Measurements from ENCODE around the gene SLC4A2.

SLC4A2 gene

DNA sequence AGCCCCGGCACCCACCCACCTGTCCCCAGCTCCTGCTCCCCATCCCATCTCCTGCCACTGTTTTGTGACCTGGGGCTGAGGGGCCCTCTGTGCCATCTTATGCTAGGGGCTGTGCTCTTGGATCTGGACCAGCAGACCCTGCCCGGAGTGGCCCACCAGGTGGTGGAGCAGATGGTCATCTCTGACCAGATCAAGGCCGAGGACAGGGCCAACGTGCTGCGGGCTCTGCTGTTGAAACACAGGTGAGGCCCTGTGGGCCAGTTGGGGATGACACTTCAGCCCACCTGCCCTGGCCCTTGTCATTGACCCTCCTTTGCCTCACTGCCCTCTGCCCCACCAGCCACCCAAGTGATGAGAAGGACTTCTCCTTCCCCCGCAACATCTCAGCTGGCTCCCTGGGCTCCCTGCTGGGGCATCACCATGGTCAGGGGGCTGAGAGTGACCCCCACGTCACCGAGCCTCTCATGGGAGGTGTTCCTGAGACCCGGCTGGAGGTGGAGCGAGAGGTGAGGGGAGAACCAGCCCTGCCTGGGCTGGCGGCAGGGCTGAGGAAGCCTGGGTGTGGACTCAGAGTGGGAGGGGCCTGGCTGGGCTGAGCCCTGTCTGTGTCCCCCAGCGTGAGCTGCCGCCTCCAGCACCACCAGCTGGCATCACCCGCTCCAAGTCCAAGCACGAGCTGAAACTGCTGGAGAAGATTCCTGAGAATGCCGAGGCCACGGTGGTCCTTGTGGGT, 10.6 kb downstream of the SLC4A2 start:
- H3K9me3 Mint-ChIP-seq: no peaks in the 10 kb centered on the region
- H3K4me1 Mint-ChIP-seq (ENCODE audit: low read depth): no peaks in the 10 kb centered on the region
- H3K36me3 Mint-ChIP-seq (ENCODE audit: low read depth): peaks cover 100% of the 10 kb centered on the region
- no peak overlapping the region for H3K27ac Mint-ChIP-seq
- H3K4me3 Mint-ChIP-seq: no peak overlapping the region
- H3K27me3 Mint-ChIP-seq: no peaks in the 10 kb centered on the region
- intact Hi-C loops (cut with micrococcal nuclease): no loop called here

DNA sequence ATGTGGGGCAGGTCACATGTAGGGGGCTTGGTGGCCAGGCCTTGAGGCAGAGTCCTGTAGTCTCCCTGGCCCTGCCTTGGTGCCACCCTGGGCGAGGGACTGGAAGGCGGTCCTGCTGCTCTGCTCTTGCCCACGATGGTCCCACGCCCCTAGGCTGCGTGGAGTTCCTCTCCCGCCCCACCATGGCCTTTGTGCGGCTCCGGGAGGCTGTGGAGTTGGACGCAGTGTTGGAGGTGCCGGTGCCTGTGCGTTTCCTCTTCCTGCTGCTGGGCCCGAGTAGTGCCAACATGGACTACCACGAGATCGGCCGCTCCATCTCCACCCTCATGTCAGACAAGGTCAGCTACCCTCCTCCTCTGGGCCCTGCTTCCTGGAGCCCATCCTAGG, 11.2 kb downstream of the SLC4A2 start:
- Mint-ChIP-seq H3K27ac (no peak overlapping the region), H3K9me3 (no peaks in the 10 kb centered on the region), H3K4me1 (ENCODE audit: low read depth) (no peaks in the 10 kb centered on the region), H3K4me3 (no peak overlapping the region), H3K27me3 (no peaks in the 10 kb centered on the region), H3K36me3 (ENCODE audit: low read depth) (peaks cover 100% of the 10 kb centered on the region)
- intact Hi-C loops (cut with micrococcal nuclease): no loop called here

DNA sequence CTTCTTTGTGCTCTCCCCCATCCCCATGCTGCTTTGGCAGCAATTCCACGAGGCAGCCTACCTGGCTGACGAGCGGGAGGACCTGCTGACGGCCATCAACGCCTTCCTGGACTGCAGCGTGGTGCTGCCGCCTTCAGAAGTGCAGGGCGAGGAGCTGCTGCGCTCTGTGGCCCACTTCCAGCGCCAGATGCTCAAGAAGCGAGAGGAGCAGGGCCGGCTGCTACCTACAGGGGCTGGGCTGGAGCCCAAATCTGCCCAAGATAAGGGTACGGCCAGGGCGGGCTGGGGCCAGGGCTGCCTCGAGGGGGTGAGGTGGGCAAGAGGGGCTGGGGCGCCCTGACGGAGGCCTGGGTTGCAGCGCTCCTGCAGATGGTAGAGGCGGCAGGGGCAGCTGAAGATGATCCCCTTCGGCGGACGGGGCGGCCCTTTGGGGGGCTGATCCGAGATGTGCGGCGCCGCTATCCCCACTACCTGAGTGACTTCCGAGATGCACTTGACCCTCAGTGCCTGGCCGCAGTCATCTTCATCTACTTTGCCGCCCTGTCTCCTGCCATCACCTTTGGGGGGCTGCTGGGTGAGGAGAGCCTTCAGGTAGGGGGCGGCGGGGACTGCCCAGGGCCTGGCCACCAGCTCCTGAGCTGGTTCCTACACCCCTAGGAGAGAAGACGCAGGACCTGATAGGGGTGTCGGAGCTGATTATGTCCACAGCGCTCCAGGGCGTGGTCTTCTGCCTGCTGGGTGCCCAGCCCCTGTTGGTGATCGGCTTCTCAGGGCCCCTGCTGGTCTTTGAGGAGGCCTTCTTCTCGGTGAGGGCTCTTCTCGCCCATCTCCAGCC, 11.9 kb downstream of the SLC4A2 start:
- Mint-ChIP-seq H3K9me3 (no peaks in the 10 kb centered on the region), H3K27ac (no peak overlapping the region), H3K36me3 (ENCODE audit: low read depth) (peaks cover 100% of the 10 kb centered on the region), H3K4me3 (no peak overlapping the region), H3K27me3 (no peaks in the 10 kb centered on the region), H3K4me1 (ENCODE audit: low read depth) (peaks cover 5% of the 10 kb centered on the region)
- intact Hi-C loops (cut with micrococcal nuclease): no loop called here

DNA sequence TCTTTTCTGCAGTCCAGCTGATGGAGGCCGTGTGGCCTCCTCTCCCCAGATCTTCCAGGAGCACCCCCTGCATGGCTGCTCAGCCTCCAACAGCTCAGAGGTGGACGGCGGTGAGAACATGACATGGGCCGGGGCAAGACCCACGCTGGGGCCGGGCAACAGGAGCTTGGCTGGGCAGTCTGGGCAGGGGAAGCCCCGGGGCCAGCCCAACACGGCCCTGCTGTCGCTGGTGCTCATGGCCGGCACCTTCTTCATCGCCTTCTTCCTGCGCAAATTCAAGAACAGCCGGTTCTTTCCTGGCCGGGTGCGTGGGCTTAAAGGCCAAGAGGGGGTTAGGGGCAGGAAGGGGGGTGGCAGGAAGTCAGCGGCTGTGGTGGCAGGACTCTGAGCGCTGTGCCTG, 14.6 kb downstream of the SLC4A2 start:
- intact Hi-C loops (cut with micrococcal nuclease): no loop called here
- no peaks in the 10 kb centered on the region for H3K27me3 Mint-ChIP-seq
- no peak overlapping the region for H3K27ac Mint-ChIP-seq

DNA sequence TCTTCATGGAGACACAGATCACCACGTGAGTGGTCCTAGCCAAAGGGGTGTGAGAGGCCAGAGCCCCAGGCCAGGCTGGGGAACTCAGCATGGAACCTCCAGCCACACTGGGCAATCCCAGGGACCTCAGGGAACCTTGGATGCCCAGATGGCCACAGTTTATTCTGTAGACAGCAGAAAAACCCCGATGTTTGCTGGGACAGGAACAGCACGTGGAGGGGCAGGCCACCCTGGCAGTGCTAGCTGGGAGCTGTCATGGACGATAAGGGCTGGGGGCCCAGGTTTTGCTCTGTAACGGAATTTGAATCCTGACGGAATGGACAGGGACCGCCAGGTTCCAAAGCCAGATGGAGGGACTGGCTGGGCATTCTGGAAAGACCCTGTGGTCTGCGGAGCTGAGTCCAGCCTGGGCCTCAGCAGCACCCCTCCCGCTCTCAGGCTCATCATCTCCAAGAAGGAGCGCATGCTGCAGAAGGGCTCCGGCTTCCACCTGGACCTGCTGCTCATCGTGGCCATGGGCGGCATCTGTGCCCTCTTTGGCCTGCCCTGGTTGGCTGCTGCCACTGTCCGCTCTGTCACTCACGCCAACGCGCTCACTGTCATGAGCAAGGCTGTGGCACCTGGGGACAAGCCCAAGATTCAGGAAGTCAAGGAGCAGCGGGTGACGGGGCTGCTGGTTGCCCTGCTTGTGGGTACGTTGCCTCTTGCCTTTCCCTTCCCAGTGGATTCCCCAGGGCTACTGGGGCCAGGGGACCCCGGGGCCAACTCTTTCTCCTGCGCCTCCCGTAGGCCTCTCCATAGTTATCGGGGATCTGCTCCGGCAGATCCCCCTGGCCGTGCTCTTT, 15.7 kb downstream of the SLC4A2 start:
- Mint-ChIP-seq H3K9me3 (no peaks in the 10 kb centered on the region), H3K4me3 (no peak overlapping the region), H3K27me3 (no peaks in the 10 kb centered on the region), H3K27ac (no peak overlapping the region), H3K36me3 (ENCODE audit: low read depth) (peaks cover 99% of the 10 kb centered on the region), H3K4me1 (ENCODE audit: low read depth) (peaks cover 33% of the 10 kb centered on the region)
- intact Hi-C loops (cut with micrococcal nuclease): no loop called here

More for the DNA sequence above, 14.6 kb downstream of the SLC4A2 start:
- H3K36me3 Mint-ChIP-seq (ENCODE audit: low read depth): peaks cover 100% of the 10 kb centered on the region
- H3K4me1 Mint-ChIP-seq (ENCODE audit: low read depth): peaks cover 22% of the 10 kb centered on the region
- H3K9me3 Mint-ChIP-seq: no peaks in the 10 kb centered on the region
- no peak overlapping the region for H3K4me3 Mint-ChIP-seq

DNA sequence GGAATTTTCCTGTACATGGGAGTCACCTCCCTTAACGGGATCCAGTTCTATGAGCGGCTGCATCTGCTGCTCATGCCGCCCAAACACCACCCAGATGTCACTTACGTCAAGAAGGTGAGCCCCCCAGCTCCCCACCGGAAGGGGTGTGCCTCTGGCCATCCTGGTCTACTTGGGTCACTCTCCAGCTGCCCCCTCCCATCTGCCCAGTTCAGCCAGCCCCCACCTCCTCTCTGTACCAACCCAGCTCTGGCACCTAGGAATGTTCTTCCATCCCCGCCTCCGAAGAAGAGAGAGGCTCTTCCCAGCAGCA, 16.2 kb downstream of the SLC4A2 start:
- no peaks in the 10 kb centered on the region for H3K27me3 Mint-ChIP-seq
- no peak overlapping the region for H3K4me3 Mint-ChIP-seq
- no peak overlapping the region for H3K27ac Mint-ChIP-seq
- no peaks in the 10 kb centered on the region for H3K9me3 Mint-ChIP-seq
- peaks cover 36% of the 10 kb centered on the region for H3K4me1 Mint-ChIP-seq (ENCODE audit: low read depth)
- intact Hi-C loops (cut with micrococcal nuclease): no loop called here
- peaks cover 99% of the 10 kb centered on the region for H3K36me3 Mint-ChIP-seq (ENCODE audit: low read depth)

DNA sequence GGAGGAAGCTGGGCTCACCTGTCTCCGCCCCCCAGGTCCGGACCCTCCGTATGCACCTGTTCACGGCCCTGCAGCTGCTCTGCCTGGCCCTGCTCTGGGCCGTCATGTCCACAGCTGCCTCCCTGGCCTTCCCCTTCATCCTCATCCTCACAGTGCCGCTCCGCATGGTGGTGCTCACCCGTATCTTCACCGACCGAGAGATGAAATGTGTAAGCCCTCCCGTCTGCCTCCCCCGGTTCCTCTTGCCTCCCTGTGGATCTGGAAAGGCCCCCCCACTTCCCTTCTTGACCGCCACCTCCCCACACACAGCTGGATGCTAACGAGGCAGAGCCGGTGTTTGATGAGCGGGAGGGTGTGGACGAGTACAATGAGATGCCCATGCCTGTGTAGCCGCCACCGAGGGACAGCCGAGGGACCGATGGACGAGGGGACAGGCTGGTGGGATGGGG, 16.6 kb downstream of the SLC4A2 start:
- no peak overlapping the region for H3K4me3 Mint-ChIP-seq
- H3K36me3 Mint-ChIP-seq (ENCODE audit: low read depth): peaks cover 99% of the 10 kb centered on the region
- peaks cover 36% of the 10 kb centered on the region for H3K4me1 Mint-ChIP-seq (ENCODE audit: low read depth)
- intact Hi-C loops (cut with micrococcal nuclease): no loop called here
- no peaks in the 10 kb centered on the region for H3K9me3 Mint-ChIP-seq
- no peak overlapping the region for H3K27ac Mint-ChIP-seq
- no peaks in the 10 kb centered on the region for H3K27me3 Mint-ChIP-seq

DNA sequence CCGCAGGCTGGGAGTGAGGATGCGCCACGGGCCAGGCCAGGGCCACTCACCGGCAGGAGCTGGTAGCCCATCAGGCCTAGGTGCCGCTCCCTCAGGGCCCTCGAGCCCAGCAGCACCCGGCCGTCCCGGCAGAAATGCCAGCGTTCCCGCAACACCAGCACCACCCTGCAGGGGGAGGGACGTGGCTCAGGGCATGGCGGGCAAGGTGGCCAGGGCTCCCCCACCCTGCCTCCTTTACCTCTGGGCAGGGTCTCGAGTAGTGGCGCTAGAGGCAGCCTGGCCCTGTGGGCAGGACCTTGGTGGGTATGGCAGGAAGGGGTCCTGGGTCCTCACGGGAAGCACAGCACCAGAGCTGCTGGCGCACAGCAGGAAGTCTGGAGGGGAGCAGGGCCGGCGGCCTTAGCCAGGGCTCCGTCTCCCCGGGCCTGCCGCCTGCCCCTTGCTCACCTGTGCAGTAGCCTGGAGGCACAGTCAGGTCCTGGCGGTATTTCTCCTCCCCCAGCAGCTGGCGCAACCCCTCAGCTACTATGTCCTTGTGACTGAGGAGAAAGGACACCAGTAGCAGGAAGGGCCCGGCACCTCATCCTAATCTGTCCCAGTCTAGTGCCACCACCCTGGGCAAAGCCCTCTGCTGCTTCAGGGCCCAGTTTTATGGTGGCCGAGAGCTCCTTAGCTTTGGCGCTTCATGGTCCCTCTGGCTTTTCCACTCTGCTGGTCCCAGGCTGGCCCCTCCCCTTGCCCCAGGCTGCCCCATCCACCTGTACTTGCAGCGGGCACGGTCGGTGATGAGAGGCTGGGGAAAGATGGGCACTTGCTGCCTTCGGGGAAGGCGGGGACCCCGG, 17.7 kb downstream of the SLC4A2 start:
- Mint-ChIP-seq H3K4me3 (no peak overlapping the region), H3K4me1 (ENCODE audit: low read depth) (peaks cover 44% of the 10 kb centered on the region), H3K27ac (no peak overlapping the region), H3K27me3 (no peaks in the 10 kb centered on the region), H3K36me3 (ENCODE audit: low read depth) (peaks cover 97% of the 10 kb centered on the region), H3K9me3 (no peaks in the 10 kb centered on the region)
- intact Hi-C loops (cut with micrococcal nuclease): no loop called here

DNA sequence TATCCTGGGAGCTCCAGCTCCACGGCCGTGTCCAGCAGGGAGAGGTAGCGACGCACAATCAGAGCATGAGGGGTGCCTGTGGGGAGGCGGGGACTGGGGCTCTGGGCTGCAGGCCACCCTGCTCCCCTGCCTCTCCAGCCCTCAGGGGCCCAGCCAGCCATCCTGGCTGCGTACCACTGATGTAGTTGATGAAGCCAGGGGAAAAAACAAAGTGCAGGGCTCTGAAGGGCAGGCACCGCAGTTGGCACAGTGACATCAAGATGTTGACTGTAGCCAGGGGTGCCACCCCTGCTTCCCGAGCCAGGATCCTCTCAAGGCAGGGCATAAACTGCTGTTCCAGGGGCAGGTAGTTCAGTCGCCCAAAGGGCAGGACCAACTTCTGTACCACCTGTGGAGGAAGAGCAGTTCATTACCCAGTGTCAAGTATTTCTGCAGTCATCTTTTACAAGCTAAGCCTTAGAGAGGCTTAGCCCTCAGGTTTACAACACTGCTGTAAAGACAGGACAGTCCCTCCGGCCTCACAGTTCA, 18.4 kb downstream of the SLC4A2 start:
- Mint-ChIP-seq H3K4me3 (no peak overlapping the region), H3K27me3 (no peaks in the 10 kb centered on the region), H3K36me3 (ENCODE audit: low read depth) (peaks cover 96% of the 10 kb centered on the region), H3K27ac (no peak overlapping the region), H3K9me3 (no peaks in the 10 kb centered on the region), H3K4me1 (ENCODE audit: low read depth) (peaks cover 51% of the 10 kb centered on the region)
- intact Hi-C loops (cut with micrococcal nuclease): no loop called here

DNA sequence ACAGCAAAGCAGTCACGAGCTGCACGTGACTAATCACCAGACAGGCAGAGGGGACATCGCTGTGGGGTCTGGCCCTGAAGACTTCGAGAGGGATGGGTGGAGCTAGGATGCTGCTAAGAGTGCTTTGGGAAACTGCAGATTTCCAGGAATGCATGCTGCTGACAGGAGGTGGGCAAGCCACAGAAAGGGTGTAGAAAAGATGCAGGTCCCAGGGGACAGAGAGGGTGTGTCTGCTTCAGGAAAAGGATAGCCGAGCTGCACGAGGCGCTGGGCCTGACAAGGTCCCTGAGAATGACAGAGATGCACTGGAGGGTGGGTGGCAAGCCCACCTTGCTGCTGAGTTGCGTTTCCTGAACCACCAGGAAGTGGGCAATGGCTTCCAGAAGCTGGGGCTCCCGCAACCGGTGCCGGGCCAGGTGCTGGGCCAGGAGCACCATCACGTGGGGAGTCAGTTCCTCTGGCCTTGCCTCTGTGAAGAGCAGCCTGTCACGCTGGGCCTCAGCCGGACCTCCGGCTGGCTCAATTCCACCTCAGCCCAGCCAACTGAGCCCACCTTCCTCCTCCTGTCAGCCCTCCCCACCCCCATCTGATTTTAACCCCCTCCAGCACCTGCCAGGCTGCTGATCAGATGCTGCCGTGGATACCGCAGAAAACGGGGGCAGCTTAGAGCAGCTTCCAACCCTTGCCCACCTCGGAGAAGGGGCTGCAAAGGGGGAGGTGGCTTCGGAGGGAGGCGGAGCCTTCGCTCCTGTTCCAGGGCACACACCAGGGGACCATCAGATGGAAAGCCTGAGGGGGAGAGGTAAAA, 19.0 kb downstream of the SLC4A2 start:
- Mint-ChIP-seq H3K4me1 (ENCODE audit: low read depth) (peaks cover 55% of the 10 kb centered on the region), H3K4me3 (no peak overlapping the region), H3K27me3 (no peaks in the 10 kb centered on the region), H3K27ac (no peak overlapping the region), H3K36me3 (ENCODE audit: low read depth) (peaks cover 95% of the 10 kb centered on the region), H3K9me3 (no peaks in the 10 kb centered on the region)
- intact Hi-C loops (cut with micrococcal nuclease): no loop called here

DNA sequence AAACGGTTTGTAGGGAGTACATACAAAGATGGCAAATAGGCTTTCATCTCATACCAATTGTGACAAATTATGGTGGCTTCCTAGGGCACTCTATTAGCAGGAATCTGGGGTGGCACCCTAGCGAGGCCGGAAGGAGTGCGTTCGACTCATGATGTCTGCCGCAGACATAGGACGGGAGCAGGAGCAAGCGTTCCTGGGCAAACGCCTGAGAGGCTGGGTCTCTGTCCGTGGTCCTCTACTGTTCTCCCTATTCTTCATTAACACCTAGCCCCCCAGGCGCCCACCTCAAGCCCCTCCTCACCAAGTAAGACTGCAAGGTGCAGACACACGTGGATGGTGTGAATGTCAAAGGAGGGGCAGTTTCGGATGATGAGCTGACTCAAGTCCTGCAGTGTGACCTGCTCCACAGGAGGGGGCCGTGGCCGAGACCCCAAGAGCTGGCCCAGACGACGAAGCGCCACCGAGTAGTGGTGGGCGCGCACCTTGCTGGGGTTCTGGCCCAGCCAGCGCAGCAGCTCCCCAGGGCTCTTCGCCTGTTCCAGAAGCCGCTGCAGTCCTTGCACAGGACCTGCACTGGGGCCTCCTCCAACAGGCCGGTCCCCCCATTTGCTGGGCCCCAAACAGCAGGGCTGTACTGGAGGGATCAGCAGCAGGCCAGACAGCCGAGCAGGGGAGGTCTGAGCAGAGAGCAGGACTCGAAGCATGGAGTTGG, 20.0 kb downstream of the SLC4A2 start:
- Mint-ChIP-seq H3K36me3 (ENCODE audit: low read depth) (peaks cover 85% of the 10 kb centered on the region), H3K27ac (peak overlapping the region; percentile 89), H3K4me3 (peak overlapping the region; percentile 86), H3K27me3 (no peaks in the 10 kb centered on the region), H3K4me1 (ENCODE audit: low read depth) (peaks cover 55% of the 10 kb centered on the region), H3K9me3 (no peaks in the 10 kb centered on the region)
- intact Hi-C loops (cut with micrococcal nuclease): no loop called here

DNA sequence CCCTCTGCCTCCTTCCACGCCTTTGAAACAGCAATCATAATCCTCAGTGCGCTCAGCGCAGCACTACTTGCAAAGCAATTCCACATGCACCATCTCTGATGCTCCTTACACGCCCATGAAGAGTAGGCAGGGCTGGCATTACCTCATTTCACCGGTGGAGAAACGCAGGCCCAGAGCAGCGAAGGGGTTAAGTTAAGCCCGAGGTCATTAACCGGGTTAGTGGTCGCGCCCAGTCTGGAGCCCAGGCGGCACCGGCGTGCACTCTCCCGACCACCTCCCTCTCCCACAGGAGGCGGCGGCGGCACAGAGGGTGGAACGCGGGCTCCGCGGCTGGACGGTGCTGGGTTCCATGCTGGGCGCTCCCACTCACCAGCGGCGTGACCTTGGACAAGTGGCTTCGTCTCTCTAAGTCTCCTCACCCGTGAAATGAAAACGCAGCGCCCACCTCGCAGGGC, 20.7 kb downstream of the SLC4A2 start:
- intact Hi-C loops (cut with micrococcal nuclease): loop anchor here (2.0 to 10.0 kb wide), 2 partner anchors 31 to 295 kb away; no protein-coding TSS in a partner anchor
- H3K9me3 Mint-ChIP-seq: no peaks in the 10 kb centered on the region
- H3K27ac Mint-ChIP-seq: peak overlapping the region; percentile 89
- no peaks in the 10 kb centered on the region for H3K27me3 Mint-ChIP-seq
- peaks cover 60% of the 10 kb centered on the region for H3K4me1 Mint-ChIP-seq (ENCODE audit: low read depth)
- H3K4me3 Mint-ChIP-seq: peak overlapping the region; percentile 86
- peaks cover 78% of the 10 kb centered on the region for H3K36me3 Mint-ChIP-seq (ENCODE audit: low read depth)
